Measurements from ENCODE around the gene PTPN11.
"Not testable (repeated sequence)": the region's sequence is repeated elsewhere in the genome, so short reads cannot be mapped to it uniquely, and the experiment has no call there.

PTPN11 gene

GRCh38 chr12:112514926-112515642 lies 96.3 kb downstream of the PTPN11 start:
- DNase-seq (ENCODE audit: low spot score), result no peak

- DNase-seq (ENCODE audit: low spot score), result no peak
Observed at GRCh38 chr12:112515868-112516267, 97.1 kb downstream of the PTPN11 start.

GRCh38 chr12:112517730-112518364 lies 99.1 kb downstream of the PTPN11 start:
- no peak for DNase-seq (ENCODE audit: low spot score)

- no peak for DNase-seq (ENCODE audit: low spot score)
Observed at GRCh38 chr12:112518365-112518735, 99.6 kb downstream of the PTPN11 start.

GRCh38 chr12:112519841-112520340 lies 101.1 kb downstream of the PTPN11 start:
- not testable (repeated sequence) for DNase-seq (ENCODE audit: low spot score)

- no peak for DNase-seq (ENCODE audit: low spot score)
Observed at GRCh38 chr12:112523856-112524255, 105.1 kb downstream of the PTPN11 start.

GRCh38 chr12:112524269-112524668 lies 105.5 kb downstream of the PTPN11 start:
- DNase-seq (ENCODE audit: low spot score), result no peak

GRCh38 chr12:112524676-112525425 lies 106.1 kb downstream of the PTPN11 start:
- DNase-seq (ENCODE audit: low spot score), result no peak

- DNase-seq (ENCODE audit: low spot score), result no peak
Observed at GRCh38 chr12:112525426-112525809, 106.7 kb downstream of the PTPN11 start.

GRCh38 chr12:112527082-112527481 lies 108.3 kb downstream of the PTPN11 start:
- DNase-seq (ENCODE audit: low spot score), result no peak

GRCh38 chr12:112527501-112527900 lies 108.8 kb downstream of the PTPN11 start:
- no peak for DNase-seq (ENCODE audit: low spot score)

- no peak for DNase-seq (ENCODE audit: low spot score)
Observed at GRCh38 chr12:112528521-112528920, 109.8 kb downstream of the PTPN11 start.

- DNase-seq (ENCODE audit: low spot score), result no peak
Observed at GRCh38 chr12:112530941-112531340, 112.2 kb downstream of the PTPN11 start.

GRCh38 chr12:112532106-112532505 lies 113.4 kb downstream of the PTPN11 start:
- DNase-seq (ENCODE audit: low spot score), result no peak

- DNase-seq (ENCODE audit: low spot score), result no peak
Observed at GRCh38 chr12:112533528-112533927, 114.8 kb downstream of the PTPN11 start.

GRCh38 chr12:112535017-112535416 lies 116.3 kb downstream of the PTPN11 start:
- no peak for DNase-seq (ENCODE audit: low spot score)

- DNase-seq (ENCODE audit: low spot score), result no peak
Observed at GRCh38 chr12:112535637-112536366, 117.1 kb downstream of the PTPN11 start.

- DNase-seq (ENCODE audit: low spot score), result no peak
Observed at GRCh38 chr12:112536367-112536730, 117.6 kb downstream of the PTPN11 start.

GRCh38 chr12:112537710-112538396 lies 119.1 kb downstream of the PTPN11 start:
- no peak for DNase-seq (ENCODE audit: low spot score)

GRCh38 chr12:112538740-112539139 lies 120.0 kb downstream of the PTPN11 start:
- no peak for DNase-seq (ENCODE audit: low spot score)

- DNase-seq (ENCODE audit: low spot score), result no peak
Observed at GRCh38 chr12:112539221-112539620, 120.5 kb downstream of the PTPN11 start.

- no peak for DNase-seq (ENCODE audit: low spot score)
Observed at GRCh38 chr12:112540021-112540420, 121.3 kb downstream of the PTPN11 start.

Data from activated CD4-positive, alpha-beta T cell treated with anti-CD3 and anti-CD28 coated beads, Interleukin-2, Interleukin-4, amounts not matched to agents 100 ng/mL and 50 ng/mL, durations not matched to agents 16 hours and 8 hours (primary cell).